Embryonic facial prominence (tissue), 1 donor: Measurements from ENCODE around the gene MCM8.

Experiments
- DNase-seq: peaks from one replicate; pipeline ENCODE4 v3.0.0-alpha.2; 2016; ENCODE audit errors: extremely low spot score

MCM8 gene

DNA sequence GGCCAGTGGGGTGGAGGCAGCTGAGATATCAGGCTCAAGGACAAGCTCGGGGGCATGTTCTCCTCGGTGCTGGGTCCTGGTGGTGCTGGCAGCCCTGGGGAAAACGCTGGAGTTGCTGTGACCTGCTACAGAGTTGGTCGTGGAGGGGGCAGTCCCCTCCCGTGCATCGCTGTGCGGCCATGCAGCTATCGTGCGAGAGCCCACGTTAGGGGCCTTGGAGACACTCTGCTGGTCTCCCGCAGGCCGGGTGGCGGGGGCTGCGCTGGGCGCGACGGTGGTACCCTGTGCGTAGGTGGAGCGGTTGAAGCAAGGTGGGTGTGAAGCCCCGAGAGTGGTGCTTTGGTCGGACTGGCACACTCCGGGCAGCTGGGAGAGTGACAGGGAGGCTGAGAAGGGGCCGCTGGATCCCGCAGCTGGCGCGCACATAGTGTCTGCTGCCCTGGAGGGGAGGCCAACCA is 91.4 kb downstream of the MCM8 start:
- DNase-seq: no peak

DNA sequence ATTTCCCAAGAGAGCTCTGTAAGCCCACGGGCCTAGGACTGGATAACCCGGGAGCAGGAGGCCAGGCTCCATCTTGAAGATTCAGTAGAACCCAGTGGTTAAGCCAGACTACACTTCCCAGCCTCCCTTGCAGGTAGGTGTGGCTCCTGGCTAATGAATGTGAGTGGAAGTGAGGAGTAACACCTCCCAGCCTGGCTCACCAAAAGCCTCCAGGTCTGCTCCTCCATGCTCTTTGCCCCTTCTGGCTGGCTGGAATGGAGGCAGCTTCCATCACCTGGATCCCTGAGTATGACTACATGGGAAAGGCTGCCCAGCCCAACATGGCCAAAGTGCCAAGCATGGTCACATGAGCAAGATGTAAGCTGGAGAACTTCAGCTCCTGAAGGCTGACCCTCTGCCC is 93.7 kb downstream of the MCM8 start:
- DNase-seq: no peak

DNA sequence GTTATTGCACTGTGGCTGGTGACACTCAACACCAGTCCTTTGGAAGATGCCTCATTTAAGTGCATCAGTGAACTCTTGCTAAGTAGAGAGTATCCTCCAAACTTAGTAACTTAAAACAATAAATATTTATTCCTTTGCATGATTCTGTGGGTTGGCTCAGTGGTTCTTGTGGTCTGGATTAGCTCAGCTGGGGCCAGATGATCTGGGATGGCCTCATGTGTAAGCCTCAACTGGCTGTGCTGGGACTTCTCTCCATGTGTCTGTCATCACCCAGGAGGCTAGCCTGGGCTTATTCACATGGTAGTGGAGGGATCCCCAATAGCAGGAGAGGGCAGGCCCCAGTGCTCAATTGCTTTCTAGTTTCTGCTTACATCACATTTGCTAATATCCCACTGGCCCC is 95.1 kb downstream of the MCM8 start:
- DNase-seq: no peak

GRCh38 chr20:6046432-6046831 is 96.0 kb downstream of the MCM8 start:
- DNase-seq: no peak

GRCh38 chr20:6048391-6048790 is 97.9 kb downstream of the MCM8 start:
- no peak for DNase-seq
